ENCODE measurements around the gene FAM47E. TPM values are rescaled to one million over a fixed set of nuclear protein-coding genes. Genes with fewer than 3 reads are reported as not detected.

FAM47E gene
- total RNA-seq: 0.17 and 0.22 TPM in 2 replicates

GRCh38 chr4:76251441-76252270, at the start of gene FAM47E:
FAM47E (plus strand) TSS chr4:76251721; CDS start chr4:76251747, 26 bp downstream.

DNA sequence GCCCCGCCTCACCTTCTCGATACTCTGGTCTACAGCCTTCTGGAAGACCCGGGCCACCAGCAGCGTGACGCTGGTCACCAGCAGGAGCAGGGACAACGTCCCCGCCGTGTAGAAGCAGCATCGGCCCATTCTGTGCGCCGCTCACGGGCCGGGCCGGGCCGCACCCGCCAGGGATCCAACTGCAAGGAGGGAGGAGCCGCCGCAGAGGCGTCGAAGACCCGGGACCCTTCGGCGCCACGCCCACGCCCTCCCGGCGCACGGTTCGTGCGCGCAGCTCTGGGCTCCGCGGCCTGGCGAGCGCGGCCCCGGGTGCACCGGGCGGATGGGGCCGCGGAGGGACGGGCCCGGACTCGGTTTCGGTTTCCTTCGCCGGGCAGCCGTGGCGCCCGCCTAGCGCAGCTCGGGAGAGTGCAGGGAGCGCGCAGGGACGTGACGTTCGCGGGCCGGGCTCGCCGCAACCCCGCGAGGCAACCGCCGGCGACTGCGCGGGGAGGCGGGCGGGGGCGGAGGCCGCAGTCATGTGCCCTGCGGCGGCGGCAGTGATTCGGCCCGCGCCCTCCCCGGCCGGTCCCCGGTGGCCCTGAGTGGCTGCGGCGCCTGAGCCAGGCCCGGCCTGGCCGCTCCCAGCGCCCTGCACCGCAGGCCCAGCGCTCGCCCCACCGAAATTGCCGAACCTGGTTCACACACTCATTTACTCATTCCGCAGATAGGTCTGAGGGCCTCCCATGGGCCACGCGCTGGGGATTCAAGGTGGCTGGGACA, 37.9 kb upstream of the FAM47E start, which contains the start of gene SCARB2:
Gene SCARB2, minus strand, starts transcription at position 410 of the 762 bp plus-strand sequence. Its CDS starts 281 bp downstream, at position 129.

GRCh38 chr4:76305971-76306881, 54.7 kb downstream of the FAM47E start, which contains the start of gene STBD1:
STBD1 (plus strand) TSS chr4:76306733; CDS start chr4:76306770, 37 bp downstream.

Other genes with a start within 250 kb of the FAM47E start
- gene CXCL9, start 244.2 kb upstream of the FAM47E start, total RNA-seq: not detected in 2 replicates
- not detected in 2 replicates for gene CXCL10, start 228.2 kb upstream of the FAM47E start, total RNA-seq
- gene CXCL11, start 215.7 kb upstream of the FAM47E start, total RNA-seq: not detected in 2 replicates
- gene ART3, start 177.0 kb upstream of the FAM47E start, total RNA-seq: not detected in 2 replicates
- 43.7 and 53.5 TPM in 2 replicates for gene NUP54, start 103.3 kb upstream of the FAM47E start, total RNA-seq
- gene SCARB2, start 37.9 kb upstream of the FAM47E start, total RNA-seq: 202 and 274 TPM in 2 replicates
- gene STBD1, start 55.0 kb downstream of the FAM47E start, total RNA-seq: 0.98 and 2.0 TPM in 2 replicates
- gene CCDC158, start 169.4 kb downstream of the FAM47E start, total RNA-seq: not detected in 2 replicates
- gene SHROOM3, start 183.5 kb downstream of the FAM47E start, total RNA-seq: 0.17 and 0.22 TPM in 2 replicates